ENCODE data around the gene IGF2BP3.

The IGF2BP3 gene

GRCh38 chr7:23472956-23473843 lies 2.9 kb upstream of the IGF2BP3 start:
- DNase-seq = peak; percentile 45

GRCh38 chr7:23472556-23472955 lies 2.3 kb upstream of the IGF2BP3 start:
- in situ Hi-C loops (cut with MboI; ENCODE audit: low pct_unique_long_range_greater_than_20kb, low sequenced_read_pairs) = no loop called here
- DNase-seq = no peak

More at GRCh38 chr7:23472956-23473843, 2.9 kb upstream of the IGF2BP3 start:
- in situ Hi-C loops (cut with MboI; ENCODE audit: low pct_unique_long_range_greater_than_20kb, low sequenced_read_pairs) = no loop called here

- in situ Hi-C loops (cut with MboI; ENCODE audit: low pct_unique_long_range_greater_than_20kb, low sequenced_read_pairs) = no loop called here
- DNase-seq = peak; percentile 63
These were observed 1.8 kb upstream of the IGF2BP3 start for GRCh38 chr7:23472046-23472445.

- peak; percentile 85 for DNase-seq
- in situ Hi-C loops (cut with MboI; ENCODE audit: low pct_unique_long_range_greater_than_20kb, low sequenced_read_pairs) = no loop called here
These were observed 992 bp upstream of the IGF2BP3 start for GRCh38 chr7:23471106-23471859.

GRCh38 chr7:23469961-23470250 lies 385 bp downstream of the IGF2BP3 start:
- in situ Hi-C loops (cut with MboI; ENCODE audit: low pct_unique_long_range_greater_than_20kb, low sequenced_read_pairs) = no loop called here
- DNase-seq = no peak

GRCh38 chr7:23469150-23469960 lies 936 bp downstream of the IGF2BP3 start:
- DNase-seq = peak; percentile 49

GRCh38 chr7:23468526-23469149 lies 1.7 kb downstream of the IGF2BP3 start:
- in situ Hi-C loops (cut with MboI; ENCODE audit: low pct_unique_long_range_greater_than_20kb, low sequenced_read_pairs) = no loop called here
- peak; percentile 48 for DNase-seq

More at GRCh38 chr7:23469150-23469960, 936 bp downstream of the IGF2BP3 start:
- in situ Hi-C loops (cut with MboI; ENCODE audit: low pct_unique_long_range_greater_than_20kb, low sequenced_read_pairs) = no loop called here

GRCh38 chr7:23467806-23468525 lies 2.3 kb downstream of the IGF2BP3 start:
- DNase-seq = peak; percentile 73
- in situ Hi-C loops (cut with MboI; ENCODE audit: low pct_unique_long_range_greater_than_20kb, low sequenced_read_pairs) = no loop called here

- DNase-seq = peak; percentile 41
- in situ Hi-C loops (cut with MboI; ENCODE audit: low pct_unique_long_range_greater_than_20kb, low sequenced_read_pairs) = no loop called here
These were observed 2.9 kb downstream of the IGF2BP3 start for GRCh38 chr7:23467291-23467805.

- in situ Hi-C loops (cut with MboI; ENCODE audit: low pct_unique_long_range_greater_than_20kb, low sequenced_read_pairs) = no loop called here
- peak; percentile 86 for DNase-seq
These were observed 7.4 kb downstream of the IGF2BP3 start for GRCh38 chr7:23462846-23463245.

GRCh38 chr7:23458044-23458443 lies 12.2 kb downstream of the IGF2BP3 start:
- in situ Hi-C loops (cut with MboI; ENCODE audit: low pct_unique_long_range_greater_than_20kb, low sequenced_read_pairs) = no loop called here
- no peak for DNase-seq

- no peak for DNase-seq
- in situ Hi-C loops (cut with MboI; ENCODE audit: low pct_unique_long_range_greater_than_20kb, low sequenced_read_pairs) = no loop called here
These were observed 14.2 kb downstream of the IGF2BP3 start for GRCh38 chr7:23456093-23456492.

GRCh38 chr7:23454881-23455526 lies 15.3 kb downstream of the IGF2BP3 start:
- DNase-seq = no peak
- in situ Hi-C loops (cut with MboI; ENCODE audit: low pct_unique_long_range_greater_than_20kb, low sequenced_read_pairs) = no loop called here

- no peak for DNase-seq
- in situ Hi-C loops (cut with MboI; ENCODE audit: low pct_unique_long_range_greater_than_20kb, low sequenced_read_pairs) = no loop called here
These were observed 19.8 kb downstream of the IGF2BP3 start for GRCh38 chr7:23450518-23450917.

GRCh38 chr7:23449941-23450340 lies 20.4 kb downstream of the IGF2BP3 start:
- DNase-seq = no peak
- in situ Hi-C loops (cut with MboI; ENCODE audit: low pct_unique_long_range_greater_than_20kb, low sequenced_read_pairs) = no loop called here

- DNase-seq = no peak
- in situ Hi-C loops (cut with MboI; ENCODE audit: low pct_unique_long_range_greater_than_20kb, low sequenced_read_pairs) = no loop called here
These were observed 25.0 kb downstream of the IGF2BP3 start for GRCh38 chr7:23445326-23445725.

- in situ Hi-C loops (cut with MboI; ENCODE audit: low pct_unique_long_range_greater_than_20kb, low sequenced_read_pairs) = no loop called here
- peak; percentile 36 for DNase-seq
These were observed 26.3 kb downstream of the IGF2BP3 start for GRCh38 chr7:23443974-23444373.

- in situ Hi-C loops (cut with MboI; ENCODE audit: low pct_unique_long_range_greater_than_20kb, low sequenced_read_pairs) = no loop called here
- DNase-seq = no peak
These were observed 32.1 kb downstream of the IGF2BP3 start for GRCh38 chr7:23438171-23438570.

Data from KBM-7 (cell line).